Measurements from ENCODE around the gene RAD51B.

DNA sequence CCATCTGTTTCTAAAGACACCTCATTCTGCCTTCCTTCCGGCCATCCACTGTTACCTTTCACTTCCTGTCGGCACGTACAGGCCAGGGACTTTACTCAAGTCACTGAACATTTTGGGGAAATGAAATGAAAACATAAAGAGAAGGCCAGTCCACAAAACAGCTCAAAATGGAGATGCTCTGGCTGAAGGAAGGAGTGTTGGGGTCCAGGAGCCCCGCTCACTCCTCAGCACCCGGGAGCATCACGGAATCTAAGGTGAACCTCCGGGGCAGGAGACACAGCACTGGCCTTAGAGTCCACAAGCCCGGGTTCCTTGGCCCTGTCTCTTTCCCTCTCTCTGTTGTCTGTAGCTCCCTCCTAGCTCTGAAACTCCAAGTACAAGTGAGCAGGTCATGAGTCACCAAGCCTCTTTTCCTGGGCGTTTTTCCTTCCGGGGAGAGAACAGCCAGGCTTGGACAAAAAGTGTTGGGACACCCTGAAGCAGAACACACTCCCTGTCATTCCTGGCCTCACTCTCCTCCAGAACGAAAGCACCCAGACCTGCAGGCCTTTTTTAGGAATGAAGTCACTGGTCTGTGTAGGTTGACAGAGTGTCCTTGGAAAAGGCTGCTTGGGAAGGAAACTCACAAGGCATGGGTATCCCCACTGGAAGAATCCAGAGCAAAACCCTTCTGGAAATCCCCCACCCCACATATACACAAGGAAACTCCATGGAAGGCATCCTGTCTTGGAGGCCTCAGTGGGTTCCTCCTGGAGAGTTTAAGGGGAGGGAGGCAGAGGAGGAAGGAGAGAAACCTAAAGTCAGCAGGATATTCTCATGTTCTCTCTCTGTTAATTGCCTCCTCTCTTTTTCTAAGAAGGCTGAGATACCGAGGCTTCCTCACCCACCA is 728.0 kb downstream of the RAD51B start:
- TF ChIP-seq, protein P1, sequence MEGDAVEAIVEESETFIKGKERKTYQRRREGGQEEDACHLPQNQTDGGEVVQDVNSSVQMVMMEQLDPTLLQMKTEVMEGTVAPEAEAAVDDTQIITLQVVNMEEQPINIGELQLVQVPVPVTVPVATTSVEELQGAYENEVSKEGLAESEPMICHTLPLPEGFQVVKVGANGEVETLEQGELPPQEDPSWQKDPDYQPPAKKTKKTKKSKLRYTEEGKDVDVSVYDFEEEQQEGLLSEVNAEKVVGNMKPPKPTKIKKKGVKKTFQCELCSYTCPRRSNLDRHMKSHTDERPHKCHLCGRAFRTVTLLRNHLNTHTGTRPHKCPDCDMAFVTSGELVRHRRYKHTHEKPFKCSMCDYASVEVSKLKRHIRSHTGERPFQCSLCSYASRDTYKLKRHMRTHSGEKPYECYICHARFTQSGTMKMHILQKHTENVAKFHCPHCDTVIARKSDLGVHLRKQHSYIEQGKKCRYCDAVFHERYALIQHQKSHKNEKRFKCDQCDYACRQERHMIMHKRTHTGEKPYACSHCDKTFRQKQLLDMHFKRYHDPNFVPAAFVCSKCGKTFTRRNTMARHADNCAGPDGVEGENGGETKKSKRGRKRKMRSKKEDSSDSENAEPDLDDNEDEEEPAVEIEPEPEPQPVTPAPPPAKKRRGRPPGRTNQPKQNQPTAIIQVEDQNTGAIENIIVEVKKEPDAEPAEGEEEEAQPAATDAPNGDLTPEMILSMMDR (conservative IDR thresholded peaks at IDR 0.05; ENCODE audit: low read depth, low read length): no peak
- TF ChIP-seq EZH2 (IDR thresholded peaks at IDR 0.05; ENCODE audit: low read length, unreplicated experiment): no peak

All from PC-3 (cell line).